C4-2B (cell line): ENCODE results near the gene P2RX7.

Experiments used
- ZFX ChIP-seq: fragments of 450-650 bp; IDR thresholded peaks from 2 replicates; pipeline ENCODE4 v1.6.1; 2017
- TF ChIP-seq, protein P1 (sequence below): fragments of 450-650 bp; conservative IDR thresholded peaks from 2 replicates; pipeline ENCODE4 v1.5.1; 2017; ENCODE audit warnings: mild to moderate bottlenecking

DNA sequence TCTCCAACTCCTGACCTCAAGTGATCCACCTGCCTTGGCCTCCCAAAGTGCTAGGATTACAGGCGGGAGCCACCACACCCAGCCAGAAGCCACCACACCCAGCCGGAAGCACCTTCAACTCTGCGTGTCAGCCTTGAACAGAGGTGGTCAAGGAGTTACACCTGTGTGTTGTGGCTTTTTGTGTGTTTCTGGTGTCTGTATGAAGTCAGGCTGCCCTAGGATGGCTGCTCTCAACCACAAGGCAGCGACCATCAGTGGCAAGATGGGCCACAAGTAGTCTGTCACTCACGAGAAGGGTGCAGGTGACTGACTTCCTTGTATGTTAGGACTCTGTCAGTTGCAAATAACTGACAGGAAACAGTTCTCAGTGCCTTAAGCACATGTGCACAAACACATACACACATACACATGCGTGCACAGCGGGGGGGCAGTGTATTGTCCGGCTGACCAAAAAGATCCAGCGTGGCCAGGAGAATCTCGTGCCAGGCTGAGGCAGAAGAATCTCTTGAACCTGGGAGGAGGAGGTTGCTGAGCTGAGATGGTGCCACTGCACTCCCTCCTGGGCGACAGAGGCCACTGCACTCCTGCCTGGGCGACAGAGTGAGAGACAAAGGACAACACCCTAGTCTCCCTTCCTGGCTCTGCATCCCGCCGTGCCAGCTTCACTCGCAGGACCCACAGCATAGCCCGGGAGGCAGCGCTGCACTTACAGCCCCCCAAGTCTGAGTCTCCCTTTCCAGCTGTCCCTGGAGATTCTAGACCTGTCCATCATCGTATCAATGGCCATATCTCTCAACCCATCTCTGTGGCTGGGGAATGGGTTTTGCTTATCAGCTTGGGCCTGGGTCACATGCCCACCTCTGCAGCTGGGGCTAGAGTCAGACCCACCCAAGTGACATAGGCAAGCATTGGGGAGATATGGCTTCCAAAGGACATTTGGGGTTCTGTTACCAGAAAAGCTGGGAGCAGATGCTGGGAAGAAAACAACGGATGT is 90.9 kb downstream of the P2RX7 start:
- TF ChIP-seq, protein P1, sequence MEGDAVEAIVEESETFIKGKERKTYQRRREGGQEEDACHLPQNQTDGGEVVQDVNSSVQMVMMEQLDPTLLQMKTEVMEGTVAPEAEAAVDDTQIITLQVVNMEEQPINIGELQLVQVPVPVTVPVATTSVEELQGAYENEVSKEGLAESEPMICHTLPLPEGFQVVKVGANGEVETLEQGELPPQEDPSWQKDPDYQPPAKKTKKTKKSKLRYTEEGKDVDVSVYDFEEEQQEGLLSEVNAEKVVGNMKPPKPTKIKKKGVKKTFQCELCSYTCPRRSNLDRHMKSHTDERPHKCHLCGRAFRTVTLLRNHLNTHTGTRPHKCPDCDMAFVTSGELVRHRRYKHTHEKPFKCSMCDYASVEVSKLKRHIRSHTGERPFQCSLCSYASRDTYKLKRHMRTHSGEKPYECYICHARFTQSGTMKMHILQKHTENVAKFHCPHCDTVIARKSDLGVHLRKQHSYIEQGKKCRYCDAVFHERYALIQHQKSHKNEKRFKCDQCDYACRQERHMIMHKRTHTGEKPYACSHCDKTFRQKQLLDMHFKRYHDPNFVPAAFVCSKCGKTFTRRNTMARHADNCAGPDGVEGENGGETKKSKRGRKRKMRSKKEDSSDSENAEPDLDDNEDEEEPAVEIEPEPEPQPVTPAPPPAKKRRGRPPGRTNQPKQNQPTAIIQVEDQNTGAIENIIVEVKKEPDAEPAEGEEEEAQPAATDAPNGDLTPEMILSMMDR, result no peak
- no peak for TF ChIP-seq ZFX
